Stimulated activated CD4-positive, alpha-beta T cell treated with anti-CD3 and anti-CD28 coated beads, Interleukin-2, amount 100 ng/mL, for 24 hours (primary cell): Measurements from ENCODE around the gene GRAMD1B.
"Not testable (repeated sequence)": the region's sequence is repeated elsewhere in the genome, so short reads cannot be mapped to it uniquely, and the experiment has no call there.

ENCODE experiments used
- DNase-seq, 2 donors: peaks; one replicate each; pipeline ENCODE4 v3.0.0-alpha.2; 2020

Gene GRAMD1B

GRCh38 chr11:123544631-123545375 lies 114.7 kb downstream of the GRAMD1B start:
- DNase-seq: no peak

GRCh38 chr11:123545726-123546270 lies 115.7 kb downstream of the GRAMD1B start:
- no peak for DNase-seq

GRCh38 chr11:123546515-123546914 lies 116.4 kb downstream of the GRAMD1B start:
- DNase-seq: no peak

- DNase-seq: no peak
Measured at GRCh38 chr11:123547180-123547579, 117.1 kb downstream of the GRAMD1B start.

GRCh38 chr11:123548774-123549173 lies 118.7 kb downstream of the GRAMD1B start:
- DNase-seq: no peak

GRCh38 chr11:123549926-123550917 lies 120.2 kb downstream of the GRAMD1B start:
- peak in 1 of 2 donors; percentile 21 for DNase-seq

- no peak for DNase-seq
Measured at GRCh38 chr11:123551079-123551478, 121.0 kb downstream of the GRAMD1B start.

GRCh38 chr11:123556633-123557032 lies 126.6 kb downstream of the GRAMD1B start:
- no peak for DNase-seq

- no peak for DNase-seq
Measured at GRCh38 chr11:123558536-123559315, 128.7 kb downstream of the GRAMD1B start.

- no peak for DNase-seq
Measured at GRCh38 chr11:123559523-123559955, 129.5 kb downstream of the GRAMD1B start.

GRCh38 chr11:123560006-123560405 lies 129.9 kb downstream of the GRAMD1B start:
- DNase-seq: no peak

- DNase-seq: no peak
Measured at GRCh38 chr11:123561431-123561800, 131.3 kb downstream of the GRAMD1B start.

- DNase-seq: no peak
Measured at GRCh38 chr11:123562158-123562557, 132.1 kb downstream of the GRAMD1B start.

GRCh38 chr11:123562829-123563228 lies 132.8 kb downstream of the GRAMD1B start:
- no peak for DNase-seq

GRCh38 chr11:123564221-123564620 lies 134.2 kb downstream of the GRAMD1B start:
- no peak for DNase-seq

- no peak for DNase-seq
Measured at GRCh38 chr11:123566852-123567251, 136.8 kb downstream of the GRAMD1B start.

- no peak for DNase-seq
Measured at GRCh38 chr11:123567466-123567865, 137.4 kb downstream of the GRAMD1B start.

GRCh38 chr11:123568367-123568870 lies 138.3 kb downstream of the GRAMD1B start:
- no peak for DNase-seq

- DNase-seq: no peak
Measured at GRCh38 chr11:123569393-123569792, 139.3 kb downstream of the GRAMD1B start.

GRCh38 chr11:123570939-123571580 lies 141.0 kb downstream of the GRAMD1B start:
- DNase-seq: no peak

GRCh38 chr11:123572791-123573190 lies 142.7 kb downstream of the GRAMD1B start:
- DNase-seq: not testable (repeated sequence)

- DNase-seq: no peak
Measured at GRCh38 chr11:123573286-123573685, 143.2 kb downstream of the GRAMD1B start.
